Activated CD4-positive, CD25-positive, alpha-beta regulatory T cell (primary cell): Measurements from ENCODE around the gene ATP8A2.

ENCODE experiments used
- DNase-seq, 4 experiments: peaks; one replicate each; lab custom pipeline; 2025; lab: John Stamatoyannopoulos, UW

Gene ATP8A2

GRCh38 chr13:25686831-25687470, 315.2 kb downstream of the ATP8A2 start:
- DNase-seq = no peak

GRCh38 chr13:25687471-25688225, 315.9 kb downstream of the ATP8A2 start:
- no peak for DNase-seq

DNA sequence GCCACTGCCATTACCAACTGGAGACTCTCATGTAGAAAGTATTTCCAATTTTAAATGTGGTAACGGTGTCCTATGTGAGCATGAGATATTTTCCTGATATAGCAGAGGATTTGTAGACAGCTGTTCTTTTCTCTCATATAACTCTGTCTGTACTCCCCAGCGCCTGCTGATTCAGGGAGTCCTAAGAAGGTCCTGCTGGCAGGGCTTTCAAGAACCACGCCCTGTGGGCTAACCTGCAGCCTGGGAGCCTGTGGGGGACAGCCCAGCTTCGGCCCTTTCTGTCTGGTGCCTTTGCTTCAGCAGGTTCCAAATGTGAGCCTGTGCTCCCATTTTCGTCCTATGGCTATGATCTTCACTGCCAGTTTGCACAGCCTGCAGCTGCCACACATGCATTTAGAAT, 316.8 kb downstream of the ATP8A2 start:
- no peak for DNase-seq

GRCh38 chr13:25689539-25689938, 317.8 kb downstream of the ATP8A2 start:
- DNase-seq = no peak

DNA sequence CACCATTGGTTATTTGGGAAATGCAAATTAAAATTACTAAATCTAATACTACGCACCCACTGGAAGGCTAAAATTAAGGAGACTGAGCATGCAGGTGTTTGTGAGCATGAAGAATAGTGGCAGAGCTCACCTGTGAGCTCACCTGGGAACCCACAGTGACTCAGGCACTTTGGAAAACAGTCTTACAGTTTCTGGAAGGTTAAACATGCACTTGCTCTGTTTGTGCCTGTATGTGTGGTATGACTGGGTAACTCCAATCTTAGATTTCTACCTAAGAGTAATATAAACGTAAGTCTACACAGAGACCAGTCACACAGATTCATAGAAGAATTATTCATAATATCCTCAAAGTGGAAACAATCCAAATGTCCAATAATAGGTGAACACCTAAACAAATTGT, 318.8 kb downstream of the ATP8A2 start:
- no peak for DNase-seq

DNA sequence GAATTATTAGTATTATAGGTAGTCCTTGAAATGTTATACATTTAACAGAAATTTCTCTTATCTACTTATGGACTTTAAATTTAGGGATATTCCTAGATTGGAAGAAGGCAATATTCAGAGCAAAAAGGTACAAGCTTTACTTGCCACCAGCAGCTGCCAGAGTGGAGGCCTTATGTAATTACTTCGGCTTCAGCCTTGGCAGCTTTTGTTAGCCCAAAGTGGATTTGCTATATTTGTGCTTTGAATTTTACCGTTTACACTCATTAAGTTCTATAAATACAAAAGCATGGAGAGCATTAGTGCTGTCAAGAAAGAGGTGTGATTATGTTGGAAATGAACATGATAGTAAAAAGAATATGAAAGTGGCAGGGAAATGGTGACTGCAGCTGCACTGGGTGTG, 319.9 kb downstream of the ATP8A2 start:
- no peak for DNase-seq

DNA sequence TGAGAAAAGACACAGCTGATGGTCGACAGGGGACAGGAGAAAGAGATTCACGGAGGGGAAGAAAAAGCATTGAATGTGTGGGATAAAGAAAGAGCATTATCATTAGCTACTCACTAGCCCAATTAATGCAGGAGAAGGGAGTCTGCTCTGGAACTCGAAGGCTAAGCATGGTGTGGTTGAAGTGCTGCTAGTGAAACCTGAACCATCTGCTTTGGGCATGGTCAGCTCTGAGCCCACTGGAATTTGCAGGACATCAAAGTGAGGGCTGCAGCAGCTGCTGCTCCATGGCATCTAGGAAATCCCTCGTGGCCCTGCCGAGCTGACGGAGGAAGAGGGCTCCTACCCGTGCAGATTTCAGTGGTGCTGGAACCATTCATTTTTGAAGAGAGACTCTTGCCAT, 320.3 kb downstream of the ATP8A2 start:
- DNase-seq = no peak

DNA sequence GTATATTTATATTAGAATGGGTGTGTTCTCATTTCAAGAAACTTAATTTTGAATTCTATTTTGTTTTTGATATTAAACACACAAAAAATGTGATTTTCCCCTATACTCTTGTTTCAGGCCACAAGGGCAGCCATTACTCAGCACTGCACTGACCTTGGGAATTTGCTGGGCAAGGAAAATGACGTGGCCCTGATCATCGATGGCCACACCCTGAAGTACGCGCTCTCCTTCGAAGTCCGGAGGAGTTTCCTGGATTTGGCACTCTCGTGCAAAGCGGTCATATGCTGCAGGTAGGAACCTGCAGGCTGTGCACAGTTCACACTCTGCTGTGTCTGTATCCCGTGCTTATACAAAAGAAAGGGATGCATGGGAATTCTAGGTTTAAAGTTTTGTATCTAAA, 327.3 kb downstream of the ATP8A2 start:
- no peak for DNase-seq

DNA sequence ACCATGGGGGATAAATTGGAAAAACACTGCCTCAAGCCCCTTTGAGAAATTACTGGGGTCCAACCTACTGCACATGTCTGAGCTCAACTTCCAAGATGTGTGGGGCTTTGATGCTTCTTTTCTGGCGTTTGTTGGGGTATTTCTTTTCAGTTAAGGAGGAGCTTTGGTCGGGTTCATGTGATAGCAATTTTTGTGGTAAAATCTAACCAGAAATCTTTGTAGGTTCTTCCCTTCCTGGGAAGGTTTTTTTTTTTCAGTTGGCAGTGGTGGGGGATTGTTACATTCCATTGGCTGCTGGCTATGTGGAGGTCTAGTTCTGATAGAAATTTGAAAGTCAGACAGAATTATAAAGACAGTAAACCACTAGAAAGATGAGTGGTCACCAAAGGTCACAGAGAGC, 327.8 kb downstream of the ATP8A2 start:
- DNase-seq = no peak

GRCh38 chr13:25701304-25701703, 329.5 kb downstream of the ATP8A2 start:
- DNase-seq = no peak

- no peak for DNase-seq
Observed at GRCh38 chr13:25702386-25702785, 330.6 kb downstream of the ATP8A2 start.

DNA sequence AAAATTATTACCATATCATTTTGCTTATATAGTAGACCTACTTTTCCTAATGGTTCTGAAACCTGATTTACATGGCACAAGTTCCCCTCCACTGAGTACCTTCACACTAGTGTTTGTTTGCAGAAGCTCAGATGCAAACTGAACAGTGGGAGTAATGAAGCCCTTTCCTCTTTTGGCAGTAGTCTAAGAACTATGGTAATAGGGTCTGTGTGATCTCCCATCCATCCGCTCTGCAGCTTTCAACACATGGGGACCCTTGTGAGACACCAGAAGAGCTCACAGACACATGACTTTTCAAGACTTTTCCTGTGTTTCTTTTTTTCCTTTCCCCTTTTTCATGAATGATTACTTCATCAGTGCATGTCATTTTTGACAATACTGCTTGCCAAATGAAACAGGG, 336.0 kb downstream of the ATP8A2 start:
- DNase-seq = no peak

DNA sequence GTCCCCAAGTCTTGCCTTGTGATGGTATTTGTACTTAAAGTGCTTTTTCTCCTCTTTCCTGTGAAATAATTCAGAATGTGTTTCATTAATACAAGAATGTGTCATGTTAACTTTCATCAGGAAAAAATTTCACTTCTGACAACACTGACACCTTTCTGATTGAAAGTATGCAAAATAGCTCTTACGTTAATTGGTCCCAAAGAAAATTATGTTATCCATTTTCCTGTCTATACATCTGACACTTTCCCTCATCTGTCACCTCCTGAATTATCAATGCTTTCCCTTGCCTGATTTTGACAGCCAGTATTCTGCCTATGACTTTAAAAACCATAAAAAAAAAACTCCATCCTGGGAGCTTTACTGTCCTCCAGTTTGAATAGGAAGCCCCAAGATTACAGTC, 336.5 kb downstream of the ATP8A2 start:
- DNase-seq = no peak

DNA sequence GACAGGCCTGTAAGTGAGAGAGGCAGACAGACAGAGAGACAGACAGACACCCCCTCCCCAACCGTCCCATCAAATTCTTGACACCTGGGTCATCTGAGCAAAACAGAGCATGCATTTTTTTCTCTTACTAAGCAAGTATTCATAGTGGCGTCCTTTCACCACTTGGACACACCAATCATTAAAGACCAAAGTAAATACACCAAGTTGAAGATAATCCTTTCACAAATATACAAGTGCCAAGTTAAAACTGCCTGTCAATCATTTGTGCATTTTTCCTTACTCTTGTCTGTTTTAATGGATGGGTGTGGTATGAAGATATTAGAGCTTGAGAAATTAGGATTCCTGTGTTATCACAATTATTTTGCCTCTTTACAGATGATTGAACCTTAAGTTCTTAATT, 337.3 kb downstream of the ATP8A2 start:
- DNase-seq = no peak

GRCh38 chr13:25715760-25716159, 344.0 kb downstream of the ATP8A2 start:
- DNase-seq = no peak

DNA sequence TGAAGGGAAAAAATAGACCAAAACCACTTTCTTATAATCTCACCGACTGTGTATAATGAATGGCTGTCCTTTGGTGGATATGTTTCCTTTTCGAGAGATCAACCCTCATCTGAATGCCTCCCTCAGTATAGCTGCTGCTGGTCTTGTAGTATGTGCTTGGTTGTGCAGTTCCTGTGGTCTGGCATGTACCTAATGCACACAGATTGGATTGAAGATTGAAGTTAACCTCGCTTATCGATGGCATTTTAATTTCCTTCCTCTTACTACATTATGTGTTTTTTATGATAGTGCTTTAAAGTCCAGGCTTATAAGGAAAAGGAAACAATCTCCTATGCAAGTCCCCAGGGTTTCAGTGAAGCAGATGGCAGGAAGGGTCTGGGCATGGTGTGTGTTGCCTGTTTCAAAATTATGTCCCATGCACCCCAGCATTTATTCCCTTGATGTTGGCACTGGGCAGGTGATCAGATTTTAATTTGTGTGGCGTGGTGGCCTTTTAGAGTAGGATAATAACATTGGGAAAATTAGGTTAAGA, 346.0 kb downstream of the ATP8A2 start:
- no peak for DNase-seq

- DNase-seq = no peak
Observed at GRCh38 chr13:25719666-25720065, 347.9 kb downstream of the ATP8A2 start.

- no peak for DNase-seq
Observed at GRCh38 chr13:25722893-25723292, 351.1 kb downstream of the ATP8A2 start.

DNA sequence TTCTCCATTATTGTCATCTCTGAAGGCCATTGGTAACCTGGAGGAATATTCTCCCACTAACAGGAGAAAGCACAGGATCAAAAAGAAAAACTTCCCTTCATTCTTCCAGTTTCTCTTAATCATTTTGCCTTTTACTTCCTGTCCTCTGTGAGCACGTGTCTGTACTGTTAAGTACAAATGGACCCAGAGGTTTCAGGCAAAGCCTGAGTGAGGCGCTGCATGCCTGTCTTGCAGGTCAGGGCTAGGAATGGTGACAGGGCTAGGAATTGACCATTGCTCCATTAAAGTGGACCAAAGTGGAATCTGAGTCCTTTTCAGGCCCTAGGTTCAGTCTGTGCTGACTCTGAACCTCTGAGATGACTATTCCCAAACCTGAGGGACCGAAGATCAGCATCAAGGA, 353.3 kb downstream of the ATP8A2 start:
- no peak for DNase-seq

DNA sequence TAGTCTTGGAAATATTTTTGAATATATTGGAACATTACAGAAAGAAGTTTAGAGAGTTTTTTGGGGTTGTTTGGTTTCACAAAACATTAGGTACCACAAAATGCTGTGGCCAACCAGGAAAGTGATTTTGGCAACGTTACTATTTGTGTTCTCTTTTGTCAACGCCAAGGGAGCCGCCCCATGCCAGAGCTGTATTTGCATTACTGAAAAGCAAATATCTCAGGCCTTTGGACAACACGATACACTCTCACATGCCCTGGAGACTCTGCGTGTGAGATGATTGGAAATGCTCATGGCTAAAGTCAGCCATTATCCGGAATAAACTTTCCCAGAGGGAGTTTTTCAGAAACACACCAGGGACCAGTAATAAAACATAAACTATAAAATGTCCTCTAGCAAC, 355.5 kb downstream of the ATP8A2 start:
- no peak for DNase-seq

- no peak for DNase-seq
Observed at GRCh38 chr13:25727810-25728209, 356.0 kb downstream of the ATP8A2 start.

DNA sequence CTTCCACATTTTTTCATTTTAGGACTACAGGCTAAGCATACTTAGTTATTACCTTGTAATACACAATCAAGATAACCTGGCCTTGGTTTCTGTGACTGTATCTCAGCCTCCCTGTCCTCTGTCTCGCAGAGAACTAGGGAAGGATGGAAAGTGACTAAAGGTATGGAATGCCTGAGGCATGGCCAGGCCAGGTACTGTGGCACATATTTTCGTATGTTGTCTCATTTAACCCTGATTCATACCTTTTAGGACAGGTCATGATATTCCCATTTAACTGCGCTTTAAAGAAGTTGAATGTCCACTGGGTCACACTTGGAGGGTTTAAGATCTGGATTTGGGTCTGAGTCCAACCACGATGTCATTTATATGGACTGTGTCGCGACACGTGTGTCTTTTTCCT, 357.4 kb downstream of the ATP8A2 start:
- no peak for DNase-seq

- no peak for DNase-seq
Observed at GRCh38 chr13:25731037-25731436, 359.3 kb downstream of the ATP8A2 start.

DNA sequence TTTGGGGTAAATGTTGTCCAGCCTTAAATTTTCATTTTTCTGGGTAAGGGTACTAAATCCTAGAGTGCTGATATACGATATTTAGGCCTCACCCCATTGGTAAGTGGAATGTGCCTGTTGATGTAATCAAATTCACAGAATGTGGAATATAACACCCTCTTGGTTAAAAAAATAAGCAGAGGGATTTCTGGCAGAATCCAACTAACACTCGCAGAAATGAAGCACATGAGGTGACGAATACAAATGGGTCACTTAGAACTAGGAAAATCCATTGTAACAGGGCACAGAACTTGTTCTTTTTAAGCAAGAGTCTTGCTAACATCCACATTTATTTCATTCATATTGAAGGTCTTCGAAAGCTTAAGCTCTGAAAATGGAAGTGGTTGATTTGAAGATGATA, 359.8 kb downstream of the ATP8A2 start:
- DNase-seq = no peak
